HepG2 (cell line): ENCODE data around the gene CEP76. TPM values are rescaled to one million over a fixed set of nuclear protein-coding genes. Genes with fewer than 3 reads are reported as not detected.
A peak's percentile ranks its signal among the peaks of the same experiment; 100 is the strongest.

Experiments
- AGO2 ChIP-seq: fragments of 200-400 bp; formaldehyde crosslinking; optimal IDR thresholded peaks from 2 replicates; pipeline ENCODE3; 2017; ENCODE audit warnings: mild to moderate bottlenecking, low read depth, low read length, moderate library complexity
- ARID4A ChIP-seq: sonication (generic); formaldehyde crosslinking; IDR thresholded peaks from 2 replicates; pipeline ENCODE4 v1.5.0; 2020; ENCODE audit warnings: mild to moderate bottlenecking, missing genetic modification reagents, borderline replicate concordance
- BCL3 ChIP-seq: sonication (generic); formaldehyde crosslinking; IDR thresholded peaks from 2 replicates; pipeline ENCODE4 v1.5.1; 2020; ENCODE audit warnings: mild to moderate bottlenecking, missing genetic modification reagents, moderate library complexity
- CC2D1A ChIP-seq: sonication (generic); formaldehyde crosslinking; IDR thresholded peaks from 2 replicates; pipeline ENCODE4 v1.8.1; 2023; ENCODE audit warnings: mild to moderate bottlenecking, missing genetic modification reagents
- CSRNP1 ChIP-seq: sonication (generic); formaldehyde crosslinking; IDR thresholded peaks from 2 replicates; pipeline ENCODE4 v1.8.1; 2023; ENCODE audit warnings: mild to moderate bottlenecking, missing genetic modification reagents
- ETS1 ChIP-seq: sonication (generic); formaldehyde crosslinking; IDR thresholded peaks from 2 replicates; pipeline ENCODE4 v1.4.0; 2020; ENCODE audit warnings: missing genetic modification reagents
- HDAC1 ChIP-seq: sonication (generic); formaldehyde crosslinking; IDR thresholded peaks from 2 replicates; pipeline ENCODE4 v1.5.1; 2020; ENCODE audit warnings: mild to moderate bottlenecking, missing genetic modification reagents
- IKZF5 ChIP-seq: IDR thresholded peaks from 2 replicates; pipeline ENCODE4 v1.6.1; 2018; ENCODE audit warnings: missing genetic modification reagents, mild to moderate bottlenecking, missing compliant biosample characterization
- PLRG1 ChIP-seq: fragments of 450-650 bp; conservative IDR thresholded peaks from 2 replicates; pipeline ENCODE4 v1.6.1; 2016
- REPIN1 ChIP-seq: sonication (generic); formaldehyde crosslinking; IDR thresholded peaks from 2 replicates; pipeline ENCODE4 v1.8.0; 2022; ENCODE audit warnings: missing genetic modification reagents, low read depth, mild to moderate bottlenecking, borderline replicate concordance
- SMC3 ChIP-seq: IDR thresholded peaks from 2 replicates; pipeline ENCODE4 v1.6.1; 2011; ENCODE audit warnings: low read length, improper control_type of control experiment
- ZBTB46 ChIP-seq: sonication (generic); formaldehyde crosslinking; IDR thresholded peaks from 2 replicates; pipeline ENCODE4 v1.4.0; 2020; ENCODE audit warnings: mild to moderate bottlenecking, missing genetic modification reagents, borderline replicate concordance
- ZEB1 ChIP-seq: IDR thresholded peaks from 2 replicates; pipeline ENCODE4 v1.6.1; 2012; ENCODE audit warnings: mild to moderate bottlenecking, low read depth, inconsistent platforms; ENCODE audit not compliant: insufficient replicate concordance
- ZKSCAN1 ChIP-seq: fragments of 150-350 bp; IDR thresholded peaks from 2 replicates; pipeline ENCODE4 v1.6.1; 2014; ENCODE audit warnings: low read length
- ZNF614 ChIP-seq: IDR thresholded peaks from 2 replicates; pipeline ENCODE4 v1.6.1; 2018; ENCODE audit warnings: missing biosample characterization, missing genetic modification reagents, inconsistent platforms, borderline replicate concordance
- ZNF775 ChIP-seq: sonication (generic); formaldehyde crosslinking; IDR thresholded peaks from 2 replicates; pipeline ENCODE4 v1.4.0; 2020; ENCODE audit warnings: missing genetic modification reagents, mild to moderate bottlenecking, moderate library complexity, borderline replicate concordance
- ZSCAN25 ChIP-seq: sonication (generic); formaldehyde crosslinking; IDR thresholded peaks from 2 replicates; pipeline ENCODE4 v1.8.0; 2022; ENCODE audit warnings: mild to moderate bottlenecking, missing genetic modification reagents
- polyA plus RNA-seq, 8 experiments: library from polyadenylated mRNA; depleted of rRNA in 3 of 8; stranded (reverse) in 7 of 8; unstranded in 1 of 8; fragments of >200 nt; fragmentation: Illumina TruSeq in 4 of 8; extraction: Trizol in 4 of 8; gene quantifications; 2 replicates each; pipeline versions ENCODE4 v1.2.1 to v1.2.3, GENCODE V29; 2011 to 2016; ENCODE audit warnings: low read depth in 4 of 8, missing spikeins in 1 of 8, mixed read lengths in 1 of 8; ENCODE audit not compliant: insufficient read depth in 1 of 8
- total RNA-seq, 5 experiments: library from RNA; depleted of rRNA; stranded (reverse); fragments of >200 nt; fragmentation: Illumina TruSeq; extraction: Trizol; gene quantifications; 2 replicates each; pipeline ENCODE4 v1.2.3, GENCODE V29; 2016; ENCODE audit warnings: low read depth in 1 of 5

The CEP76 gene
- total and polyA plus RNA-seq, 2 of the 13 experiments (the other 11 are each of a cell fraction or from before 2014, with no cell fraction given): 13.9 to 15.1 TPM

GRCh38 chr18:12656938-12657683 is 45.4 kb downstream of the CEP76 start (continued):
- no peak for TF ChIP-seq ZSCAN25 (CRISPR knock-in tag)
- peak; percentile 66; the same call in 1 of the 2 replicates for TF ChIP-seq ARID4A
- TF ChIP-seq IKZF5: 0 out of 2 replicates have a peak, but pooled peaks have one; percentile 27
- no peak for TF ChIP-seq ZNF614 (CRISPR knock-in tag)
- no peak for TF ChIP-seq CC2D1A (CRISPR knock-in tag)
- peak; percentile 53 for TF ChIP-seq AGO2
- TF ChIP-seq CSRNP1 (CRISPR knock-in tag): 0 out of 2 replicates have a peak, but pooled peaks have one; percentile 32
- 0 out of 2 replicates have a peak, but pooled peaks have one; percentile 38 for TF ChIP-seq ZNF775 (CRISPR knock-in tag)
- 0 out of 2 replicates have a peak, but pooled peaks have one; percentile 18 for TF ChIP-seq BCL3 (CRISPR knock-in tag)
- no peak for TF ChIP-seq ZEB1
- no peak for TF ChIP-seq PLRG1
- TF ChIP-seq ZBTB46 (CRISPR knock-in tag): no peak
- peak; percentile 26; the same call in 1 of the 2 replicates for TF ChIP-seq REPIN1 (CRISPR knock-in tag)
- no peak for TF ChIP-seq ZKSCAN1
- 0 out of 2 replicates have a peak, but pooled peaks have one; percentile 32 for TF ChIP-seq ETS1
- no peak for TF ChIP-seq SMC3
- TF ChIP-seq HDAC1: peak; percentile 57
